Peyer's patch (tissue), 4 donors: ENCODE data around the gene NAP1L3.

Experiments
- POLR2A ChIP-seq, 2 donors: fragments of 450-650 bp; IDR thresholded peaks; one replicate each; pipeline ENCODE4 v1.5.1; 2017; ENCODE audit warnings: antibody characterized with exemption in 2 of 2, mild to moderate bottlenecking in 2 of 2, moderate library complexity in 2 of 2
- TF ChIP-seq, protein P1 (sequence below), 6 experiments: fragments of 450-650 bp in 4 of 6; fragments of 200-600 bp in 2 of 6; sonication (generic) in 1 of 6; IDR thresholded peaks; one replicate each; pipeline ENCODE4 v1.5.1; 2017 to 2019; ENCODE audit warnings: antibody characterized with exemption in 6 of 6, mild to moderate bottlenecking in 3 of 6, moderate library complexity in 1 of 6

DNA sequence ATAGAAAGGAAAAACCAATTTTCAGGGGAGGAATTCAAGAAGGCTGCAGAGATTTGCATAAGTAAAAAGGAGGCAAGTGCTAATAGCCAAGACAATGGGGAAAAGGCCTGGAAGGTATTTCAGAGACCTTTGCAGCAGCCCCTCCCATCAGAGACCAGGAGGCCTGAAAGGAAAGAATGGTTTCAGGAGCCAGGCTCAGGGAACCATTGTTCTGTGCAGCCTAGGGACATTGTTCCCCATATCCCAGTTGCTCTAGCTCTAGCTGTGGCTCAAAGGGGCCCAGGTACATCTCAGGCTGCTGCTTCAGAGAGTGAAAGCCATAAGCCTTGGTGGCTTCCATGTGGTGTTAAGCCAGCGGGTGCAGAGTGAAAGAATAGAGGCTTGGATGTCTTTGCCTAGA is 24.0 kb downstream of the NAP1L3 start:
- TF ChIP-seq, protein P1, sequence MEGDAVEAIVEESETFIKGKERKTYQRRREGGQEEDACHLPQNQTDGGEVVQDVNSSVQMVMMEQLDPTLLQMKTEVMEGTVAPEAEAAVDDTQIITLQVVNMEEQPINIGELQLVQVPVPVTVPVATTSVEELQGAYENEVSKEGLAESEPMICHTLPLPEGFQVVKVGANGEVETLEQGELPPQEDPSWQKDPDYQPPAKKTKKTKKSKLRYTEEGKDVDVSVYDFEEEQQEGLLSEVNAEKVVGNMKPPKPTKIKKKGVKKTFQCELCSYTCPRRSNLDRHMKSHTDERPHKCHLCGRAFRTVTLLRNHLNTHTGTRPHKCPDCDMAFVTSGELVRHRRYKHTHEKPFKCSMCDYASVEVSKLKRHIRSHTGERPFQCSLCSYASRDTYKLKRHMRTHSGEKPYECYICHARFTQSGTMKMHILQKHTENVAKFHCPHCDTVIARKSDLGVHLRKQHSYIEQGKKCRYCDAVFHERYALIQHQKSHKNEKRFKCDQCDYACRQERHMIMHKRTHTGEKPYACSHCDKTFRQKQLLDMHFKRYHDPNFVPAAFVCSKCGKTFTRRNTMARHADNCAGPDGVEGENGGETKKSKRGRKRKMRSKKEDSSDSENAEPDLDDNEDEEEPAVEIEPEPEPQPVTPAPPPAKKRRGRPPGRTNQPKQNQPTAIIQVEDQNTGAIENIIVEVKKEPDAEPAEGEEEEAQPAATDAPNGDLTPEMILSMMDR (IDR thresholded peaks at IDR 0.05) = no peak
- no peak for TF ChIP-seq POLR2A (IDR thresholded peaks at IDR 0.05)
